ENCODE data around the gene CLCF1.

The CLCF1 gene

DNA sequence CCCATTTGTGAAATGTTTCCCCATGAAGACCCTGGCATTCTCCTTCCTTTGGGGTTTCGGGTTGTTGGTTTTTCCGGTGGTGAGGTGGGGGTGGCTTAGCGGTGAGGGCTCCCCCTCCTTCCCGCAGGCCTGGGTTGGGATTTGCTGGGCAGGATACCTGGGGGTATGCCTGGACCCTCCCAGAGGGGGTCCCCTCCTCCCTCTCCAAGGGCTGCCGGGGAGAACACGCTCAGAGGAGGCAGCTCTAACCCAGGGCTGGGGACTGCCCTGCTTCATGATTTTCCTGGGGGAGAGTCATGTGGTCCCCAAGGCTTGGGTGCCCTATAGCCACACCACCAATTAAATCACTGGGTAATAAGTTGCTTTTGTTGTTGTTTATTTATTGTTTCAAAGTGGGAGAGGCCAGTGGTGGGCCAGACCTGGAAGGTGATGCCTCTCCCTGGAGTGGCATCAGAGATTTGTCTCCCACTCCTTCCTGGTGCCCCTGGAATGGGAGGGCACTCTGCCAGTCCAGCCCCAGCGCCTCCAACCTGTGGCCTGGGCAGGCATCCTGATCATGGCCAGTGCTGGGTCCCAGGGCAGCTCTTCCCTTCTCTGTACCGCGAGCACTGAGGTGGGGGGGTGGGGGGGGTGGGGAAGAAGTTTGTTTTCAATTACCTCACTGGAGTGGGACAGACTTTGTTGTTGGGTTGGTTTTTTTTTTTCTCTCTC, 1.3 kb upstream of the CLCF1 start:
- no peak for DNase-seq

DNA sequence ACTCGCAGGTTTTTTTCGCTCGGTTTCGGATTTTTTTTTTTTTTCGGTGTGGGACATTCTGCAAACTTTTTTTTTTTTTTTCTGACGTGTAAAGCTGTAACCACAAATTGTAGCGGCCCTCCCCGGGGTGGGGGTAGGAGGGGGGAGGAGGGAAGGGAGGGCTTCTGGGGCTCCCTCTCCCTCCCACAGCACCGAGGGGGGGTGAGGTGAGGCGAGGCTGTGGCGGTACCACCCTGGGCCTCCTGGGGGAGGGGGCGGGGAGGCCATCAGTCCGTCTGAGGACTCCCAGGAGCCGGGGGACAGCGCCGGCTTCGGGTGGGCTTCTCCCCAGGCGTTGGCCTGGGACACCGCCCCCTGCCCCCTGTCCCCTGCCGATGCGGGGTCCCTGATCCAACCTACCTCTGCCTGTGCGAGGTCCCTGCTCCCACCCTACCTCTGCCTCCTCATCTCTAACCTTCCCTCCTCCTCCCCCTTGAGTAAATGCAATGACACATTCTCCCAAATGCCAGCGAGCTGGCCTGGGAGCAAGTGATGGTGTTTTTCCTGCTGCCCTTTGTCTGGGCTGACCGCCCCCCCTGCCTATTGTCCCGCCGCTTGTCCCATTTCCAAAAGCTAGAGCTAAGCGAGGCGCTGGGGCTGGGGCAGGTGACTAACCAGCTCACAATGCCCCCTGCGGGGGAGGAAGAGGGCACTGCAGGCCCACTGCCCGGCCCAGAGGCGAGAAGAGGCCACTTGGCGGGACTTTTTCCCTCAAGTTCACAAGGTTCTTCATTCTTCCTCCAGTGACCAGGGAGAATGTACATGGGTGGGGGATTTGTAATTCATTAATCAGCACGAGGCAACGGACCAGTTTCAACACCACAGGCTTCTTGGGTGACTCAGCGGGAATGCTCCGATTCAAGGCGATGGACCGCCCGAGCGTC, 511 bp upstream of the CLCF1 start:
- peak; percentile 75 for DNase-seq

DNA sequence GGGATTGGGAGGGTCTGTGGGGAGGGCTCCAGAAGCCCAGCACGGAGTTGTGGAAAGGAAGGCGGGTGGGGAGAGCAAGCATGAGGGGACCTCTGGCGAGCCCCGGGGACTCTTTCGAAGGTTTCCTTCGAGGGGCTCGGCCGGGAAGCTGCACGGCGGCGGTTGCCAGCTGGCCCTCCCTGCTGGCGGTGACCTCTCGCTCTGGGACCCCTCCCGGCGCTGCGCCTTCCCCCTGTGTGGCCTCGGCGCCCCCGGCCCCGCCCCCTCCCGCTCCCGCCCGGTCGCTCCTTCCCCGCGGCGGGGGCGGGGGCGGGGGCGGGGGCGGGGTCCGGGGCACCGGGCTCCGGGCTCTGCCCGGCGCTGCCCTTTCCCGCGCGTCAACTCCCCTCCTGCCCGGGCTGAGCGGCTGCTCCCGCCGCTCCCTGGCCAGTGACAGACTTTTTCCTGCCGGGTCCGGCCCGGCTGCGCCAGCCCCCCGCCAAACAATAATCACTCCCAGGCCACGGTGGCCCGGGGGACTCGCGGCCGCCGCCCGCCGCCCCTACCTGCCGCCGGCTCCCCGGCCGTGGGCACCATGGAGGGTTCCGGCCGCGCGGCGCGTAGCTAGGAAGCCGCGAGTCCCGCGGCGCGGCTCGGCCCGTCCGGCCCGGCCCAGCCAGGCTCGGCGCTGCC, 941 bp downstream of the CLCF1 start:
- DNase-seq: no peak

DNA sequence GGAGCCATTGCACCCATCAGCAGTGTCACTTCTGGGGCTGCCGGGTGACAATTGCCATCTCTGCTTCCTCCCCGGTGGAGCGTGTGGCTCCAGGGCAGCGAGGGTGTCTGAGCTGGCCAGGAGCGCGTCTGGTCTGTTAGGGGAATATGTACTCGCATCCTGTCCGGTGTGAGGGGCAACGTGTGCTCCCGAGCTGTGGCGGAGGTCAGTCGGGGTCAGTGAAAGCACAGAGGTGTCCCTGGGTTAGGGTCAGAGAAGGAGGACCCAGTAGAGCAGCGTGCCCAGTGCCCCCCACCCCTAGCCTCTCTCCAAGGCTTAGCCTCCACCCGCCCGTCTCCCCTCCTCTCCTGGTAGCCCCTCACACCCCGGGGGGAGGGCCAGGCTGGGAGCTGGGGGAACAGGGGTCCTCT, 1.5 kb downstream of the CLCF1 start:
- DNase-seq: no peak

DNA sequence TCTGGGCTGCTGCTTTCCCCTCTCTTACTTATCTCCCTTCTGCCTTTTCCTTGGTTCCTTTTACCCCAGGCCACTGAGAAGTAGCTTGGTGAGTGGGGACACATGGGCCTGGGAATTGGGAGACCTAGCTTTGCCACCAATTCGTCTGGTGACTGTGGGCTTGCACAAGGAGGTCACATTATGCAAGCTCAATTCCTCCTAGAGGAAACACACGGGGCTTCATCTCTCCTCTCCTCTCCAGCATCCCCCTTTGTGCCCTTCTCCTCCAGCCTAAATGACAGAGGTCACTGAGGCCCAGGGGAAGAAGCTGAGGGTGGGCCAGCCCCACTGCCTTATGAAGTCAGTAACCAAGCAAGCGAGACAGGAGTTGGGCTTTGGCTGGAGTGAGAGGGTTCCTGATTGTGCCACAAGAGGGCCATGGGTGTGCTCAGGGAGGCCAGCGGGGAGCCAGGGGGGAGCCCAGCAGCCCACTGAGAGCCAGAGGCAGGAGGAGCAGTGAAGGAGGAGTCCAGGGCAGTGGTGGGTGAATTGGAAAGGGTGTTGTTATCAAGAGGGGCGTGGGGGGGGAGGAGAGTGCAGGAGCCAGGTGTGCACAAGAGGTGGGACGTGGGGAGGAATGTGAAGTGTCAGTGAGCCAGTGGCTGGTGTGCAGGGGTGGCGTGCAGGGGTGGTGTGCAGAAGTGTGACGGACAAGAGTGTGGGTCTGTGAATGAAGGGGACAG, 2.0 kb downstream of the CLCF1 start:
- peak; percentile 34 for DNase-seq

DNA sequence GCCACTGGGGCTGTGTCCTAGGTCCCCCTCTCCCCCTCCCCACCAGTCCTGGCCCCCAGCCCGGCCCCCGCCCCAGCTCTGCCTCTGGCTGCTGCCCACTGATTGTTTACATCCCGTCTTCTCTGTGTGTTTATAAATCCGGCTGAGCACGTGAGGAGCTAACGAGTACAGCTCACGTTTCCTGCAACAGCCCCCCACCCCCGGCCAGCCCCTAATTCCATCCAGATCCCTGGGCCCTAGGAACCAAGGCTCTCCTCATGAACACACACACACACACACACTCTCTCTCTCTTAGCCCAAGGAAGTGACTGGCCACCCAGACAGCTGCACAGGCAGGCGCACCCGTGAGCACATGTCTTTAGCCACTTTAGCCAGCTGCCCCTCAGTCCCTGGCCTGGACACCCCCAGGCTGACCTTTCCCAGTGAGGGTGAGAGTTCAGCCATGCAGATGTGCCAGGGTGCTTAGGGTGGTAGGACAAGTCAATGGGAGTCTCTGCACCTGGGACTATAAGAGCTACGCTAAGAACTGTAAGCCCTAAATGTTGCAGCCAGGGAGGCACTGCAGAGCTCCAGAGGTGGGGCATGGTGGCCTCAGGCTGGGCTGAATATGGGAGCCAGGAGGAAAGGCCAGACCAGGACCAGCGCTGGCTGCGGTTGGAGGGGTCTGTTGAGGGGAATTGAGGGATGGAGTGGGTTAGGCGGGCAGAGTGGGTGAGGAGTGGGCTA, 2.9 kb downstream of the CLCF1 start:
- no peak for DNase-seq

DNA sequence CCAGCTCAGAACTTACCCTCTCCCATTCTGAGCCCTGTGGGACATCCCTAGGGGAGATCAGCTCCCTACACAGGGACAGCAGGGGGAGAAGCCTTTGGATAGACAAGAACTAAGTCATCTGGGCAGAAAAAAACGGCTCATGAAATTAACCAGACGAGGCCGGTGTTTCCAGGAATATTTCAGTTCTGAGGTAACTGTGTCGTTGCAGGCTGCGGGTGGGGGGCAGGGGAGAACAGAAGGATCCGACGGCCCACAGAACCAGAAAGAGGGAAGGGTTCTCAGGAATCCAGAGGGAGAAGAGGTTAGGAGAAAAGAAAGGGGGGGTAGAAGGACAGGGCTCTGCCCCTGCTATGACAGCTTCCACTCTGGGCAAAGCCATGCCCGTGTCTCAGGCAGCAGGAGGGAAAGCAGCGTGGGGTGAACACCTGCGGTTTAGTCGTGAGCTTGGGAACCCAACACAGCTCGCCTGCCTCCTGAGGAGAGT, 3.6 kb downstream of the CLCF1 start:
- DNase-seq: no peak

DNA sequence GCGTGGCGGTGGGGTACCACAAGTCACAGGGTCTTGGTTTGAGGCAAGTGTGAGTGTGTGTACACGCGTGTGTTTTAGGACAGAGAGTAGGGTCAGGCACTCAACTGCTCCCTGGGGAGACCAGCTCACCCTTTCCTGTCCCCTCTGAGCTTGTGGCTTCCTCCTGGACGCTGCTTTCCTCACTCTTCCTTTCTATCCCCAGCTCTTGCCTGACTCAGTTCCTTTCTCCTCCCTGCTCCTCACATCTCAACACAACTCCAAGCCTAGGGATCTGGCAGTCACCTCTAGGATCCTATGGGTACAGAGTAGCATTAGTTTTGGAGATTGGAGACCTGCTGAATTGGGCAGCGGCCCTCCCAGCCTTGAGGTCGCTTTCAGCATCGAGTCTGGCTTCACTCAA, 4.1 kb downstream of the CLCF1 start:
- DNase-seq: no peak

DNA sequence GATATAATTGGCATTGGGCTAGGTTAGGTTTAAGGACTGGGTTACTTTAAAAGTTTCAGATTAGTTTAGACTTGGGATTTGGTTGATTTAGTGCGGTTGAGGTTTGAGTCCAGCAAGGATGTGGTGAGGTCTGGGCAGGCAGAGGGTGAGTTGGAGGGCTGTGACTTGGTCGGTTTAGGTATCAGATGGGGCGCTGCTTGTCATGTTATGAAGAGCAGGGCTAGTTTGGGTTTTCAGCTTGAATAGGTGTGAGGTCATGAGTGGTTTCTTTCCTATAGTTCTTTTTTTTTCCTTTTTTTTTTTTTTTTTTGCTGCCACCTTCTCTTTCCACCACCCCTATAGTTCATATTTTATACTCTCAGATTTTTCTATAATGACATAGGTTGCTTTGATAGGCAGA, 4.8 kb downstream of the CLCF1 start:
- no peak for DNase-seq

DNA sequence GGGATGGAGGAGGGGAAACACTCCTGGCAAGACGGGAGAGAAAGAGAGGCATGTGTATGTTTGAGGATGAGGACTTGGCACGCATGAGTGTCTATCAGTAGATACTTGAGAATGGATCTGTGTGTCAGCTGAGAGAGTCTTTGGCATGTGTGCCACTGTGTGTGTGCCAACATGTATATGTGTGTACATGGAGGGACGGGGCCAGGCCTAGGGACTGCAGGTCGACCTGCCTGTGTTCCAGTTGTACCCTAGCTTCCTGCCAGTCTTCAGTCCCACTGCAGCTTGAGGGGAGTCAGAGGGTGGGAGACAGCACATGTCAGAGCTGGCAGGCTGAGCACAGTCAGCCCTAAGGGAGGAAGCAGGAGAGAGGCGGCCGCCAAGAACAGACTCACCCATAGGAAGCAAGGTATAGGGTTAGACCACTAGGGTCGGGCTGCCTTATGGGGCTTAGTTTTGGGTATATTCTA, 5.6 kb downstream of the CLCF1 start:
- no peak for DNase-seq

DNA sequence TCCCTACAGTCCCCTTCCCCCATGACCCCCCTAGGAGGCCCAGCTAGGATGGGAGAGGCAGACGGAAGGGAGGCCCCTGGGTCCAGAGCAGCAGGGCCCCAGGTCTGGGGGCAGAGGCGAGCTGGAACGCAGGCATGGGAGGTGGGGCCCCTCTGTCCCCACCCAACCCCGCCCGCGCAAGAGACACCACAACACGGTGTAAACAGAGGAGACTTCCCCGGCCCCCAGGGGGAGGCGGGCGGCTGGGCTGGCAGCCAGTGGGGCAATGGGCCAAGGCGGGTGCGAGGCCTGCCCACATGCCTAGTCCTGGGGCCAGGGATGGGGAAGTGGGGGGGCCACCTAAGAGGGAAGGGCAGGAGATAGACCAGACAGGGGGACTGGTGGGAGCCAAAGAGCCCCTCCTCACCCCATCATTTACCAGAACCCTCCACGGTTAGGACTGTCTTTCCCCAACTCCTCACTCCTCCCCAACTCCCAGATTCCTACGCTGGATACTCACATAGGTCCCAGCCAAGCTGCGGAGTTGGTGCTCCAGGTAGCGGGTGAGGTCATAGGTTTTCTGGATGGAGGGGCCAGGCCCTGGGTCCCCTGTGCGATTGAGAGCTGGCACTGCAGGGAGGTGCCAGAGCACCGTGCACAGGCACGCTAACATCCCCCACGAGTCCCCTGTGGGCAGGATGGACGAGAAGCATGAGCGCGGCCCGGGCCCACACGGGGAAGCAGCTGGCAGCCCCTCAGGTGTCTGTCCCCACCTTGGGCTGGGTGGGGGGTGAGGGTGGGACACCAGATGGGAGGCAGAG, 6.2 kb downstream of the CLCF1 start:
- DNase-seq: no peak

DNA sequence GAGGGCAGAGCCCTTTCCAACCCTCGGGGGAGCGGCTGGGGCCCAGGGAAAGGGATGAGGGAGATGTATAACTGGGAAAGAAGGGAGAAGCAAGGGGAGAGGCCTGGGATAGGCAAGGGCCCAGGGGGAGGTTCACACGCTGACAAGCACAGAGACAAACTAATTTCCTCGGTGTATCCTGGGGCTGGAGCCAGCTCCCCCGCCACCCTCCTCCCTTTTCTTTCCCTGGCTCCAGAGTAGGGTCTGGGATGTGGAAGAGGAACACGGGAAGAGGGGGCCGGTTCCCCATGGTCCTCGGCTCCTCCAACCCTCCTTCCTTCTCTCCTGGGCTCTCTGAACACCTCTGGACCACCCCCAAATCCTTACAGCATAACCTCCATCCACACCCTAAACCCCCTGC, 6.9 kb downstream of the CLCF1 start:
- no peak for DNase-seq

DNA sequence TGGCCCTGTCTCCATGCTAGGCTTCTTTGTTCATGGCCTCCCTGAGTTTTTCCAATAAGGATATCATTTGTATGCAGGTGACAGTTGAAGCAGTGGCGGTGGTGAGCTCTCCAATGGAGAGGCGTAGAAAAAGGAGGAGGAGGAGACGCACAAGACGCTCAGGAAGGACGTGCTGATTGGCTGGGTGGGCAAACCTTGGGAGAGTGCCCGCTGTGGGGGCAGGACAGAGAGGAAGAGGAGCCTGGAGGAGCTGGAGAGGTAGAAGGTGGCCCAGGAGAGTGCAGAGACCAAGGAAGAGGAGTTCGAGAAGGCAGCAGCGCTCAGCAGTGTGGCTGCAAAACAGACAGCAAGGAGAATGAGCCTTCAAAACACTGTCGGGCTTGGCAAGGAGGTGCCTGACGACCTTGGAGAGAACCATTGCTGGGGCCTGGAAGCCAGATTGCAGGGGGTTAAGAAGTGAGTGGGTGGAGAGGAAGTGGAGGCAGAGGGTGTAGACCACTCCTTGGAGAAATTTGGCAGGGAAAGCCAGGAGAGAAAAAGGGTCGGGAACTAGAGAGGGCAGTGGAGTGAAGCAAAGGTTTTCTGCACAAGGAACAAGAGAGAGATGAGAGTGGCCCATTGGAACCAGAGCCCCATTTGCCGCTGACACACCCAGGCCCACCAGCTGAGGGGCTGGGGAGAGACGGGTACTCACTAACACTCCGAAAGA, 7.5 kb downstream of the CLCF1 start:
- DNase-seq: no peak

DNA sequence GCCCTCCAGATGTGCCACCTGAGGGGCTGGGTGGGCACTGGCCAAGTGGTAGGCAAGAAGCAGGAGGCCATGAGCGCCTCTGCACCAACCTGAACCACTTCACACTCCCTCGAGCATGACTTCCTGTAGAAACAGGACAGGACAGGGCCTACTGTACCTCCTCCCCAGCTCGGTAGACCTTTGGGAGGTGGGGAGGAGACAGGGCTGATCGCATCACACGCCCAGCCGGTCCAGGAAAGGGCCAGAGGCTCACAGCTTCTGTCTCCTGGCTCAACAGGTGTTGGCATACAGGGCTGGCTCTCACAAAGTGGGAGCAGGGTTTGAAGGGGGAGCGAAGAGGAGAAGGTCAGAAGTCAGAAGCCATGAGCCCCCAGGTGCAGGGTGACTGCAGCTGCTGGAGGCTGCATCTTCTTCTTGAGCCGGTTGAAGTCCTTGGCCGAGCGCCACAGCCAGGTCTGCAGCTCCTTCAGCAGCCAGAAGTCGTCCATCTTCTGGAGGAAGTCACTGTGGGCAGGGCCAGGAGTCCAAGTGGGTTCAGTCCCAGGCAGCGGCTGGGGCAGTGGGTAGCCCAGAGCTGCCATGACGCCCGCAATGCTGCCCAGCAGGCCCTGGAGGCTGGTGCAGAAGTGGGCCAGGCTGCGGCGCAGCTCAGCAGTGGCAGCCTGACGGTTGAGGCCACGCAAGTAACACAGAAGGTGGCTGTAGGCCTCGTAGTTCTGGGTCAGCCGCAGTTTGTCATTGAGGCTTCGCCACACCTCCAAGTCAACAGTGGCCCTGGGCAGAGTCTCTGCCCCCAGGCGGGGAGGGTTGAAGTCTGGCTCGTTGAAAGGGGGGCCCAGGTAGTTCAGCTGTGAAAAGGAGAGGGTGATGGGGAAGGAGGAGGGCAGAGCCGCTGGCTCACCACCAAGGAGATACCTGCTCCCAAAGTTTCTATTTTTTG, 8.3 kb downstream of the CLCF1 start:
- DNase-seq: no peak

DNA sequence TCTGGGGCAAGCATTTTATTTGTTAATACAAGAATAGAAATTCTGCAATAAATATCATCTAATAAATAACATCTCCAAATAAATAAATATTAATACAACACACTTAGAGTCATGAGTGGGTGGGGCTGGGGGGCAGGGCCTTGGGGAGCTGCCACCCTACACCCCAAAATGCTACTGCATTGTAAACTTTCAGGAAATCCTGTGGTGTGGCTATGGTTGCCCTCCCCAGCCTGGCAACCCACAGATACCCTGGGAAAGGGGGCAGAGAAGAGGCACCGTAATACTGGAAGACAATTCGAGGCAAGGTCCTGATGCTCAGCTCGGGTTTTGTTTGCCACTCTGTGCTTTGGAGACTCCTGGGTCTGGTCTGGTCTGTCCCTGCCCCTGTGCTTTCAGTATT, 9.2 kb downstream of the CLCF1 start:
- no peak for DNase-seq

DNA sequence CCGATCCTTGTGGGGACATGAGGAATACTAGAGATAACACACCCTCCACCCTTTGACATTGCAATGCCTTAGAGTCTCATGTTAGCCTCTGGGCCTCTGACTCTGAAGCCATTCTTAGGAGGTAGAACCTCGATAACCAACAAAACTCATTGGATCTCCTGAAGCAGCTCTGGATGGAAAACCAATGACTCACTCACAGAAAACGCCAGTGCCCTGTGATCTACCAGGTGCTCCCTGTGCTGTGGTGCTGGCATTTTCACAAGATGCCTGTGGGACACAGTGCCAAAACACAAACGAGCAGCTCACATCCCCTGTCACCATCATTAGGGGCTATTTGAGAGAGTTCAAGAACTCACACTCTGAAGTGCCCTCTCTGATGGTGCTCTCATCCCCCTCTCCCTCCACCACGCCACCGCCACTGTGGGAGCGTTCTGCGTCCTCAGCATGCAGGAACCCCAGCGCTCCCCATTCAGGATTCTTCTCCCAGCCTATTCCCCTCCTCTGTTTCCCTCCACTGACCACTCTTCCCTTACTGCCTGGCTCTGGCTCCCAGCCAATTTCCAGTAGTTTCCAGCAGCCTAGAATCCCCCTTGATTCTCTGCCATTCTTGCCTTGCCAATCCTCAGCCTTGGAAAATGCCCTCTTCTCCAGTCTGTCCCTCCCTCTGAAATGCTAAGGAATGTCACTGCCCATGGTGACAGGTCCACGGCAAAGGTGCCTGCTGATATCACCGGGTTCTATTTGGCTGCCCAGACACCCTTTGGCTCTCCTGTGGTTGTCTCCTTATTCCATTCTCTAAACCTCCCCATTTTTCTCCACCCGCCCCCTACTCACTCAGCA, 15.3 kb downstream of the CLCF1 start:
- DNase-seq: no peak

DNA sequence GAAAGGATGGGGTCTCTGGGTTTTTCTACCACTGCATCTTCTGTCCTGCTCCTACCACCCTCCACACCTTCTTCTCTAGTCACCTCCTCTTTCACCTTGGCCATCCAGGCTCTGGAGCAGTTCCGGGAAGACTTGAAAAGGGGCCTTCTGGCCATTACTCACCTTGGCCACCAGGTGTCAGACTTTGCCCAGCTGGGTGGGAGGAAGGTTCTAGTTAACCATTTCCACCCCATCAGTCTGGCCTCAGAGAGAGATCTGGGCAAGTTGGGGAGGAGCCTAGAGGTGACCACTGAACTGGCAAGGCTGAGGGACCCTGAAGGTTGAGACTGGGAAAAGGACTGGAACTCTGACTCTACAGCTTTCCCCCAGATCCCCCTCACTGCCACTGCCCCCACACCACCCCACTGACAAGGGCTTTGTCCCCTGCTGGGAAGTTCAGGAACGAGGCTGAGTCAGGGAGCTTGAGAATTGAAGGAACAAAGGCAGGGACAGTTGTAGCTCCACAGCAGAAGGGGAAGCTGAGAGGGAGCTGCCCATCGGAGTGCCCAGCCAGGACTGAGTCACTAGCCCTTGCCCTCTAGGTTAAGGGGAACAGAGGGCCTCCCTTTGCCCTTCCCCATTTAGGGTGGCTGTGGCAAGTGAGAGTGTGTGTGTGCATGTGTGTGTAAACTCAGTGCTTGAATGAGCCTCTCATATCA, 16.4 kb downstream of the CLCF1 start:
- peak; percentile 70 for DNase-seq

DNA sequence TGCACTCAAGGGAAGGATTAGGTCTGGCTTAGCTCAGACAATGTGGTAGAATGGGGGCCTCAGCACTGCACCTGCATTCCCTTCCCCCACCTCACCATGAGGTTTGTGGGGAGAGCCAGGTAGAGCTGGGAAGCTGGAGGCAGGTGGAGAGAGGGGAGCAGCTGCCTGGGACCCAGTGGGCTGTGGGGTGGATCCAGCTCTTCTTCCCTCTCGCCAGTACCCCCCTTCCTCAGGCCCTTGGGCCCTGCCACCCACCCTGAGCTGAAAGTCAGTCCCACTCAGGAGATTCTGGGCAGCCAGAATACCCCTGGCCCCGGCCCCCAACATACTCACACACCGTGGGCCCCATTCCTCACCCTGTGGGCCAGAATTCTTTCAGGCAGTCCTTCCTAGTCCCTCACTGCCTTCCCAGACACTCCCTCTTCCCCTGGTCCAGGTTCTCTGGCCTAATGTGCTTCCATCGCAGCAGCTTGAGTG, 17.0 kb downstream of the CLCF1 start:
- DNase-seq: no peak

All from activated naive CD4-positive, alpha-beta T cell treated with Interleukin-2 at 50 U/mL for 16 hours (primary cell).